ENCODE data around the gene AUTS2. TPM values are rescaled to one million over a fixed set of nuclear protein-coding genes. Genes with fewer than 3 reads are reported as not detected.

AUTS2 gene
- total RNA-seq, 1 donor from 2014 or later: 9.9 TPM

DNA sequence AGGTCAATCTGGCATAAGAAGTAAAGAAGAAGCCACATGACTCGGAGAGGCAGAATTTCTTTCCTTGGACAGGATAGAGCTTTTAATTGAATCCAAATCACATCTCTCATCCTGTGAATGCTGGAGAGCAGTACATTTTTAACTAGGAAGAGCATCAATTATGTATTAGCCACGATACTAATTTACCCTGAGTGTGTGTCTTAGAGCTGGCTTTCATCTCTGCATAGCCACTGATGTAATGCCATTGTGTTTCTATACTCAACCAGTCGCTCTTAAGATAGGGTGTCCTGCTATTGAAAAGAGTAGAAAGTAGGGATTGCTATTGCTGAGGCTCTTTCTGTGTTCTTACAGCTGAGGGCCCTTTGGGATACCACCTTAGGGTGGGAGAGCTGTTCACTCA, 280.3 kb downstream of the AUTS2 start:
- no peaks in the 10 kb centered on the region for H3K27me3 ChIP-seq (ENCODE audit: control insufficient read depth, insufficient read depth, low read length)
- H3K4me3 ChIP-seq (ENCODE audit: low read depth, low read length): no peak overlapping the region
- TF ChIP-seq CTCF (IDR thresholded peaks at IDR 0.05; ENCODE audit: insufficient read depth, low read length, poor library complexity, severe bottlenecking): no peak
- H3K36me3 ChIP-seq (ENCODE audit: control insufficient read depth, insufficient read depth, low read length): no peaks in the 10 kb centered on the region
- DNase-seq (ENCODE audit: low read depth): no peak

- no peaks in the 10 kb centered on the region for H3K27me3 ChIP-seq (ENCODE audit: control insufficient read depth, insufficient read depth, low read length)
- no peaks in the 10 kb centered on the region for H3K36me3 ChIP-seq (ENCODE audit: control insufficient read depth, insufficient read depth, low read length)
- DNase-seq (ENCODE audit: low read depth): no peak
- H3K4me3 ChIP-seq (ENCODE audit: low read depth, low read length): no peak overlapping the region
- no peak for TF ChIP-seq CTCF (IDR thresholded peaks at IDR 0.05; ENCODE audit: insufficient read depth, low read length, poor library complexity, severe bottlenecking)
Measured at GRCh38 chr7:69879989-69880388, 281.7 kb downstream of the AUTS2 start.

GRCh38 chr7:69880840-69881239, 282.6 kb downstream of the AUTS2 start:
- no peaks in the 10 kb centered on the region for H3K27me3 ChIP-seq (ENCODE audit: control insufficient read depth, insufficient read depth, low read length)
- no peak for TF ChIP-seq CTCF (IDR thresholded peaks at IDR 0.05; ENCODE audit: insufficient read depth, low read length, poor library complexity, severe bottlenecking)
- no peak for DNase-seq (ENCODE audit: low read depth)
- no peaks in the 10 kb centered on the region for H3K36me3 ChIP-seq (ENCODE audit: control insufficient read depth, insufficient read depth, low read length)
- no peak overlapping the region for H3K4me3 ChIP-seq (ENCODE audit: low read depth, low read length)

DNA sequence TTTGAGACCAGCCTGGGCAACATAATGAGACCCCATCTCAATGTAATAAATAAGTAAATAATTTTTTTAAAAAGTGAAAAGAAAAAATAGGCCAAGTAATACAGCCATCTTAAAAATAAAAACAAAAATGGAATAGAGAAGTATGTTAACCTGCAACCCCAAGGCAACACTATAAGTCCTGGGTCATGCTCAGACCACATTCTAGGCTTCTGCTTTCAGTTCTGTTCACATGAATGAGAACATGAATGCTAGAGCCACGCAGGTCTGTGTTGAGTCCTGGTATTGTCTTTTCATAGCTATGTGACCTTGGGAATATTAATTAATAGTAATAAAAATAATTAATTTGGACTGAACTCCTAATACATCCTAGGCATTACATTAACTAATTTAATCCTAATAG, 284.0 kb downstream of the AUTS2 start:
- DNase-seq (ENCODE audit: low read depth): no peak
- Histone ChIP-seq H3K4me3 (ENCODE audit: low read depth, low read length) (no peak overlapping the region), H3K36me3 (ENCODE audit: control insufficient read depth, insufficient read depth, low read length) (no peaks in the 10 kb centered on the region), H3K27me3 (ENCODE audit: control insufficient read depth, insufficient read depth, low read length) (no peaks in the 10 kb centered on the region)
- TF ChIP-seq CTCF (IDR thresholded peaks at IDR 0.05; ENCODE audit: insufficient read depth, low read length, poor library complexity, severe bottlenecking): no peak

- Histone ChIP-seq H3K4me3 (ENCODE audit: low read depth, low read length) (no peak overlapping the region), H3K27me3 (ENCODE audit: control insufficient read depth, insufficient read depth, low read length) (no peaks in the 10 kb centered on the region), H3K36me3 (ENCODE audit: control insufficient read depth, insufficient read depth, low read length) (no peaks in the 10 kb centered on the region)
- no peak for TF ChIP-seq CTCF (IDR thresholded peaks at IDR 0.05; ENCODE audit: insufficient read depth, low read length, poor library complexity, severe bottlenecking)
- no peak for DNase-seq (ENCODE audit: low read depth)
Measured at GRCh38 chr7:69883399-69883891, 285.2 kb downstream of the AUTS2 start.

- DNase-seq (ENCODE audit: low read depth): no peak
- H3K4me3 ChIP-seq (ENCODE audit: low read depth, low read length): no peak overlapping the region
- no peaks in the 10 kb centered on the region for H3K27me3 ChIP-seq (ENCODE audit: control insufficient read depth, insufficient read depth, low read length)
- H3K36me3 ChIP-seq (ENCODE audit: control insufficient read depth, insufficient read depth, low read length): no peaks in the 10 kb centered on the region
- no peak for TF ChIP-seq CTCF (IDR thresholded peaks at IDR 0.05; ENCODE audit: insufficient read depth, low read length, poor library complexity, severe bottlenecking)
Measured at GRCh38 chr7:69885431-69885830, 287.2 kb downstream of the AUTS2 start.

Data from kidney epithelial cell (primary cell).